Parathyroid adenoma (tissue), 2 donors: ENCODE results near the gene OR13J1.

ENCODE experiments used
- H2AFZ ChIP-seq: fragments of 300-600 bp; sonication (generic); one replicate; pipeline ENCODE4 v1.7.0; 2017; ENCODE audit warnings: antibody characterized with exemption, mild to moderate bottlenecking
- H3K27ac ChIP-seq: fragments of 300-600 bp; sonication (generic); one replicate; pipeline ENCODE4 v1.7.0; 2017
- H3K27me3 ChIP-seq: fragments of 300-600 bp; sonication (generic); one replicate; pipeline ENCODE4 v1.7.0; 2017; ENCODE audit warnings: low read length; ENCODE audit not compliant: control insufficient read depth, insufficient read depth
- H3K36me3 ChIP-seq: fragments of 300-600 bp; sonication (generic); one replicate; pipeline ENCODE4 v1.7.0; 2017; ENCODE audit warnings: low read length; ENCODE audit not compliant: control insufficient read depth, insufficient read depth
- H3K4me1 ChIP-seq: fragments of 300-600 bp; sonication (generic); one replicate; pipeline ENCODE4 v1.7.0; 2017; ENCODE audit warnings: control low read depth
- H3K4me2 ChIP-seq: fragments of 300-600 bp; sonication (generic); one replicate; pipeline ENCODE4 v1.7.0; 2017; ENCODE audit warnings: low read length
- H3K4me3 ChIP-seq: fragments of 300-600 bp; sonication (generic); one replicate; pipeline ENCODE4 v1.7.0; 2017; ENCODE audit warnings: low read depth, low read length
- H3K79me2 ChIP-seq: fragments of 300-600 bp; sonication (generic); one replicate; pipeline ENCODE4 v1.7.0; 2017; ENCODE audit warnings: control low read depth
- H3K9ac ChIP-seq: fragments of 300-600 bp; sonication (generic); one replicate; pipeline ENCODE4 v1.7.0; 2017; ENCODE audit warnings: mild to moderate bottlenecking
- H3K9me3 ChIP-seq: fragments of 300-600 bp; sonication (generic); one replicate; pipeline ENCODE4 v1.7.0; 2017; ENCODE audit warnings: low read length; ENCODE audit not compliant: control insufficient read depth
- CTCF ChIP-seq: fragments of 300-600 bp; sonication (generic); IDR thresholded peaks from one replicate; pipeline ENCODE4 v1.7.0; 2017; ENCODE audit warnings: antibody characterized with exemption, mild to moderate bottlenecking
- donor health status: primary hyperparathyroidism.

OR13J1 gene

GRCh38 chr9:35859990-35860339 is 10.2 kb downstream of the OR13J1 start:
- Histone ChIP-seq H3K36me3 (no peaks in the 10 kb centered on the region), H3K4me1 (peaks cover 4% of the 10 kb centered on the region), H3K4me2 (no peak overlapping the region), H3K79me2 (no peaks in the 10 kb centered on the region), H3K27ac (no peak overlapping the region), H3K27me3 (peaks cover 2% of the 10 kb centered on the region), H2AFZ (no peak overlapping the region), H3K9ac (no peak overlapping the region), H3K9me3 (no peaks in the 10 kb centered on the region), H3K4me3 (no peak overlapping the region)
- no peak for TF ChIP-seq CTCF

GRCh38 chr9:35859310-35859989 is 10.8 kb downstream of the OR13J1 start:
- no peak overlapping the region for H3K4me2 ChIP-seq
- TF ChIP-seq CTCF = no peak
- no peaks in the 10 kb centered on the region for H3K79me2 ChIP-seq
- H3K27me3 ChIP-seq = peaks cover 2% of the 10 kb centered on the region
- H3K9ac ChIP-seq = no peak overlapping the region
- H2AFZ ChIP-seq = no peak overlapping the region
- H3K27ac ChIP-seq = no peak overlapping the region
- H3K4me1 ChIP-seq = peaks cover 4% of the 10 kb centered on the region
- H3K4me3 ChIP-seq = no peak overlapping the region
- no peaks in the 10 kb centered on the region for H3K9me3 ChIP-seq
- no peaks in the 10 kb centered on the region for H3K36me3 ChIP-seq

- Histone ChIP-seq H2AFZ (no peak overlapping the region), H3K9ac (no peak overlapping the region), H3K36me3 (no peaks in the 10 kb centered on the region), H3K9me3 (no peaks in the 10 kb centered on the region), H3K4me1 (peaks cover 4% of the 10 kb centered on the region), H3K4me3 (no peak overlapping the region), H3K4me2 (no peak overlapping the region), H3K27me3 (peaks cover under 1% of the 10 kb centered on the region), H3K79me2 (no peaks in the 10 kb centered on the region), H3K27ac (no peak overlapping the region)
- TF ChIP-seq CTCF = no peak
Measured at GRCh38 chr9:35858458-35858857, 11.7 kb downstream of the OR13J1 start.

- Histone ChIP-seq H3K4me3 (no peak overlapping the region), H3K27me3 (no peaks in the 10 kb centered on the region), H3K36me3 (no peaks in the 10 kb centered on the region), H3K4me2 (no peak overlapping the region), H3K79me2 (no peaks in the 10 kb centered on the region), H2AFZ (no peak overlapping the region), H3K4me1 (peaks cover 4% of the 10 kb centered on the region), H3K27ac (no peak overlapping the region), H3K9ac (no peak overlapping the region), H3K9me3 (no peaks in the 10 kb centered on the region)
- no peak for TF ChIP-seq CTCF
Measured at GRCh38 chr9:35856882-35857281, 13.3 kb downstream of the OR13J1 start.

GRCh38 chr9:35856206-35856605 is 14.0 kb downstream of the OR13J1 start:
- Histone ChIP-seq H3K4me3 (no peak overlapping the region), H3K36me3 (no peaks in the 10 kb centered on the region), H3K9me3 (no peaks in the 10 kb centered on the region), H3K4me1 (peaks cover 4% of the 10 kb centered on the region), H2AFZ (no peak overlapping the region), H3K79me2 (no peaks in the 10 kb centered on the region), H3K27me3 (no peaks in the 10 kb centered on the region), H3K27ac (no peak overlapping the region), H3K9ac (no peak overlapping the region), H3K4me2 (no peak overlapping the region)
- TF ChIP-seq CTCF = no peak
